HEK293 (cell line): Measurements from ENCODE around the gene CAMKK1.

Source experiments
- YY2 ChIP-seq: fragments of 450-650 bp; formaldehyde crosslinking; IDR thresholded peaks from 2 replicates; pipeline ENCODE4 v1.5.1; 2016; ENCODE audit warnings: missing biosample characterization, missing genetic modification characterization
- ZBTB11 ChIP-seq: fragments of 450-650 bp; formaldehyde crosslinking; conservative IDR thresholded peaks from 2 replicates; pipeline ENCODE4 v1.5.1; 2016; ENCODE audit warnings: low read depth, missing biosample characterization, missing genetic modification characterization
- ZBTB44 ChIP-seq: fragments of 450-650 bp; IDR thresholded peaks from 2 replicates; pipeline ENCODE4 v1.5.1; 2018; ENCODE audit warnings: missing biosample characterization, mild to moderate bottlenecking, missing genetic modification characterization
- ZNF280D ChIP-seq: fragments of 450-650 bp; formaldehyde crosslinking; IDR thresholded peaks from 2 replicates; pipeline ENCODE4 v1.5.1; 2016; ENCODE audit warnings: missing biosample characterization, missing genetic modification characterization
- ZNF426 ChIP-seq: fragments of 450-650 bp; formaldehyde crosslinking; IDR thresholded peaks from 2 replicates; pipeline ENCODE4 v1.5.1; 2017; ENCODE audit warnings: missing biosample characterization, missing genetic modification characterization, mild to moderate bottlenecking, inconsistent platforms, moderate library complexity
- ZNF521 ChIP-seq: fragments of 450-650 bp; formaldehyde crosslinking; IDR thresholded peaks from 2 replicates; pipeline ENCODE4 v1.5.1; 2017; ENCODE audit warnings: missing biosample characterization, mild to moderate bottlenecking, missing genetic modification characterization
- ZNF658 ChIP-seq: fragments of 450-650 bp; formaldehyde crosslinking; IDR thresholded peaks from 2 replicates; pipeline ENCODE4; 2016; ENCODE audit warnings: missing biosample characterization, missing genetic modification characterization
- TF ChIP-seq, protein P1 (sequence below): fragments of 450-650 bp; formaldehyde crosslinking; IDR thresholded peaks from 2 replicates; pipeline ENCODE4 v1.5.1; 2016; ENCODE audit warnings: missing biosample characterization, missing genetic modification characterization

- no peak for TF ChIP-seq ZBTB11
- TF ChIP-seq ZNF426 (tag by site-specific recombination), result no peak
- TF ChIP-seq ZNF280D (tag by site-specific recombination), result no peak
- TF ChIP-seq, protein P1, sequence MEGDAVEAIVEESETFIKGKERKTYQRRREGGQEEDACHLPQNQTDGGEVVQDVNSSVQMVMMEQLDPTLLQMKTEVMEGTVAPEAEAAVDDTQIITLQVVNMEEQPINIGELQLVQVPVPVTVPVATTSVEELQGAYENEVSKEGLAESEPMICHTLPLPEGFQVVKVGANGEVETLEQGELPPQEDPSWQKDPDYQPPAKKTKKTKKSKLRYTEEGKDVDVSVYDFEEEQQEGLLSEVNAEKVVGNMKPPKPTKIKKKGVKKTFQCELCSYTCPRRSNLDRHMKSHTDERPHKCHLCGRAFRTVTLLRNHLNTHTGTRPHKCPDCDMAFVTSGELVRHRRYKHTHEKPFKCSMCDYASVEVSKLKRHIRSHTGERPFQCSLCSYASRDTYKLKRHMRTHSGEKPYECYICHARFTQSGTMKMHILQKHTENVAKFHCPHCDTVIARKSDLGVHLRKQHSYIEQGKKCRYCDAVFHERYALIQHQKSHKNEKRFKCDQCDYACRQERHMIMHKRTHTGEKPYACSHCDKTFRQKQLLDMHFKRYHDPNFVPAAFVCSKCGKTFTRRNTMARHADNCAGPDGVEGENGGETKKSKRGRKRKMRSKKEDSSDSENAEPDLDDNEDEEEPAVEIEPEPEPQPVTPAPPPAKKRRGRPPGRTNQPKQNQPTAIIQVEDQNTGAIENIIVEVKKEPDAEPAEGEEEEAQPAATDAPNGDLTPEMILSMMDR, result no peak
- TF ChIP-seq ZNF658 (tag by site-specific recombination), result no peak
- no peak for TF ChIP-seq YY2 (tag by site-specific recombination)
- TF ChIP-seq ZNF521 (tag by site-specific recombination), result no peak
- TF ChIP-seq ZBTB44 (tag by site-specific recombination), result no peak
Measured at GRCh38 chr17:3885271-3885670, 7.6 kb downstream of the CAMKK1 start.
